Activated naive CD4-positive, alpha-beta T cell treated with anti-CD3 and anti-CD28 coated beads for 36 hours (primary cell): Measurements from ENCODE around the gene FTO. TPM values are rescaled to one million over a fixed set of nuclear protein-coding genes. Genes with fewer than 3 reads are reported as not detected.

Experiments used
- CTCF ChIA-PET: fragments of 350-600 bp; sonication (Branson Sonifier 250); formaldehyde crosslinking; loops from one replicate; lab custom pipeline; 2021; ENCODE audit warnings: antibody characterized with exemption; lab: Charles Lee
- DNase-seq: peaks from one replicate; pipeline ENCODE4 v3.0.0-alpha.2; 2020
- H3K27ac Mint-ChIP-seq: one replicate; pipeline ENCODE4 v1.8.0; 2021; ENCODE audit warnings: mild to moderate bottlenecking, mixed read lengths
- H3K27me3 Mint-ChIP-seq: one replicate; pipeline ENCODE4 v1.8.0; 2021; ENCODE audit warnings: low read depth, mixed read lengths
- H3K36me3 Mint-ChIP-seq: one replicate; pipeline ENCODE4 v1.8.0; 2021; ENCODE audit warnings: low read depth, mixed read lengths
- H3K4me1 Mint-ChIP-seq: one replicate; pipeline ENCODE4 v1.8.0; 2021; ENCODE audit warnings: low read depth, mixed read lengths
- H3K4me3 Mint-ChIP-seq: one replicate; pipeline ENCODE4 v1.8.0; 2021; ENCODE audit warnings: mild to moderate bottlenecking, moderate library complexity, mixed read lengths
- H3K9me3 Mint-ChIP-seq: one replicate; pipeline ENCODE4 v1.8.0; 2021; ENCODE audit warnings: mixed read lengths
- intact Hi-C: fragments of 100-400 bp; cut with micrococcal nuclease; formaldehyde crosslinking; loops from one replicate; pipeline ENCODE4 v1.15.1; 2023
- total RNA-seq, 2 experiments: library from RNA; stranded (reverse); gene quantifications; one replicate each; pipeline ENCODE4 v1.2.3, GENCODE V29; 2021

Gene FTO
- total RNA-seq, 2 experiments from 2014 or later = 60.2 to 63.9 TPM

GRCh38 chr16:54143410-54143809 lies 439.5 kb downstream of the FTO start:
- Mint-ChIP-seq H3K9me3 (no peaks in the 10 kb centered on the region), H3K27me3 (peaks cover 16% of the 10 kb centered on the region), H3K27ac (no peak overlapping the region), H3K4me1 (no peaks in the 10 kb centered on the region), H3K4me3 (no peak overlapping the region), H3K36me3 (no peaks in the 10 kb centered on the region)
- DNase-seq = no peak
- intact Hi-C loops = loop anchor here (10.0 kb wide), 1 partner anchor 249 kb away; no protein-coding TSS in a partner anchor
- CTCF ChIA-PET = no interaction called here

DNA sequence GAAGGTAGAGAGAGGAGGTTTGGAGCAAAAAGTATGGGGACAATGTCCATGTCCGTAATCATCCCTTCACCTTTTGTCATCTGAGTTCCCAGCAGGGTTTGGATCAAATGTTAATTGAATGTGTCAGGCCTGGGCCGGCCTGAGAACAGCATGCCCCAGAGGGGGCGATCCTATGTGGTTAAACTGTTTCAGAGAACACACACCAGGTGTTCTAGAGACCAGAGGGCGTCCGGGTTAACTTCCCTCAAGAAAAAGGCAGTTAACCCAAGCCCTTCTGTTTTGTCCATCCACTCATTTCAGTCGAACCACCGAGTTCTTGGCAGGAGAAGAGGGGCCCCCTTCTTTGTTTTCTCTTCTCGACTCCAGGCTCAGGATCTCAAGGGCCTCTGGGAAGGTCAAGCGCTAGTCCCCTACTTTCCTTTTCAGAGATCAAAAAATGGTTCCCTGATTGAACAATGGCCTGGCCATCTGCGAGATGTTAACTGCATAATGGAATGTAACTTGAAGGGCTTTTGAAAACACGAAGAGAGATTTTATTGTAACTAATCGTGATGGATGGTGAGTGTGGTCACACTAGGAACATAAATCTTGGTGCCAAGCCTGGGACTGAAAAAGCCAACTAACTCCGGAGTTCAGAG lies 440.1 kb downstream of the FTO start:
- Mint-ChIP-seq H3K36me3 (no peaks in the 10 kb centered on the region), H3K4me3 (no peak overlapping the region), H3K27me3 (peaks cover 16% of the 10 kb centered on the region), H3K4me1 (no peaks in the 10 kb centered on the region), H3K27ac (no peak overlapping the region), H3K9me3 (no peaks in the 10 kb centered on the region)
- intact Hi-C loops = loop anchor here (10.0 kb wide), 1 partner anchor 249 kb away; no protein-coding TSS in a partner anchor
- CTCF ChIA-PET = no interaction called here
- DNase-seq = no peak

DNA sequence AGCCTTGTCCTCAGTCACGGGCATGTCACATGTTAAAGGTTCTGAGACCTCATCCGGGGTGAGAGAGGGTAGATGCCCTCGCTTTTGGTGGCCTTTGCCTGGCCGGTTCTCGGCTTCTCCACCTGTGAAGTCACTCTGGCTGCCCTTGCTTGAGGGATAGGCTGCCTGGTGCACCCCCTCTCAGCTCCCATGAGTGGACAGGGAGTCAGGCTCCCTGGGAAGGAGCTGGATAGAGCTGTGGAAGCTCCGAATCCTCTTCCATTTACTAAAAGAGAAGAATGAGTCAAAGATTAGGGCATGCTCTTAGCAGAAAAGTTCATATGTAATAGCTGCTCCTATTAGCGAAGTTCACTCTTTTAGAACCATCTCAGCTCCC lies 440.6 kb downstream of the FTO start:
- no peaks in the 10 kb centered on the region for H3K36me3 Mint-ChIP-seq
- intact Hi-C loops = loop anchor here (10.0 kb wide), 1 partner anchor 250 kb away; no protein-coding TSS in a partner anchor
- H3K27ac Mint-ChIP-seq = no peak overlapping the region
- CTCF ChIA-PET = interaction anchor here (0.6 kb wide), 1 partner anchor 26 kb away, joined by 3 read pairs; no protein-coding TSS in a partner anchor
- DNase-seq = no peak
- H3K27me3 Mint-ChIP-seq = peaks cover 18% of the 10 kb centered on the region
- H3K4me1 Mint-ChIP-seq = no peaks in the 10 kb centered on the region
- no peaks in the 10 kb centered on the region for H3K9me3 Mint-ChIP-seq
- no peak overlapping the region for H3K4me3 Mint-ChIP-seq

DNA sequence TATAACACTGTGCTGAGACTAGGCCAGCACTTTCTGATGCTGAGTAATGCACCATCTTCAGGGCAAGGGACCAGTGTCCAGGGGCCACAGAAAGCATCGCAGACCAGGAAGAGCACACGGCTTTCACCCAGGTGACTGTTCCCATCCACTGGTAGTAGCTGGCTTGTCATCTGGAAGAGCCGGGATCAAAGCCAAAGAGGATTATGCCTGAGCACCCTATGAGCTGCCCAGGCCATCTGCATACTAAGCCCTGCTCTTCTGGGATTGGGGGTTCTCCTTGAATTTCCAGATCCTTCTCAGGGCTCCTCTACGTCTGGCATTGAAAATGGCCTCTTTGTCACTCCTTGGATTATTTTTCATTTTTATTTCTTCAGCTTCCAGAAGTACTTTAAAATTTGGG lies 441.9 kb downstream of the FTO start:
- CTCF ChIA-PET = no interaction called here
- intact Hi-C loops = loop anchor here (10.0 kb wide), 1 partner anchor 251 kb away; no protein-coding TSS in a partner anchor
- H3K27ac Mint-ChIP-seq = no peak overlapping the region
- no peaks in the 10 kb centered on the region for H3K9me3 Mint-ChIP-seq
- H3K4me1 Mint-ChIP-seq = no peaks in the 10 kb centered on the region
- H3K4me3 Mint-ChIP-seq = no peak overlapping the region
- peaks cover 15% of the 10 kb centered on the region for H3K27me3 Mint-ChIP-seq
- DNase-seq = no peak
- H3K36me3 Mint-ChIP-seq = no peaks in the 10 kb centered on the region

- no peak overlapping the region for H3K4me3 Mint-ChIP-seq
- peaks cover 6% of the 10 kb centered on the region for H3K27me3 Mint-ChIP-seq
- no peak overlapping the region for H3K27ac Mint-ChIP-seq
- no peaks in the 10 kb centered on the region for H3K4me1 Mint-ChIP-seq
- intact Hi-C loops = loop anchor here (10.0 kb wide), 1 partner anchor 254 kb away; no protein-coding TSS in a partner anchor
- CTCF ChIA-PET = no interaction called here
- no peak for DNase-seq
- no peaks in the 10 kb centered on the region for H3K9me3 Mint-ChIP-seq
- H3K36me3 Mint-ChIP-seq = no peaks in the 10 kb centered on the region
Observed at GRCh38 chr16:54148974-54149373, 445.0 kb downstream of the FTO start.

DNA sequence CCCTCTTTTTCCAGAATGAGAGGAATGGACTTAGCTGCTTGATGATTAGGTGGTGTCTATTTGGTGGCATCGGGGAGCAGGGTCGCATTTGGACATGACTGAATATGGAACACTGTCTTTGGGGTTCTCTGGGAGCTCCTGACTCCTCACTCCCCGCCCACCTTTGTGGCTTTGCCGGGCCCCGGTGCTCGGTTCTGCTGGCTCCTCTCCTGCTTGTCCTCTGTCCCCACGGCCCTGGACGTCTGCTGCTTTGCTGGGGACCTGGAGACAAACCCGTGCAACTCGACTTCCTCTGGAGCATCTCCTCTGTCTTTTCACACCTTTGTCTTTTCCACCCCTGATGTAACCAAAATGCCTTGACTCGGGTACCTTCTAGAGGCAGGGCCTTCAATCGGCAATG lies 446.9 kb downstream of the FTO start:
- no peak for DNase-seq
- Mint-ChIP-seq H3K27me3 (peaks cover 10% of the 10 kb centered on the region), H3K27ac (no peak overlapping the region), H3K4me1 (no peaks in the 10 kb centered on the region), H3K36me3 (no peaks in the 10 kb centered on the region), H3K4me3 (no peak overlapping the region), H3K9me3 (no peaks in the 10 kb centered on the region)
- CTCF ChIA-PET = no interaction called here
- intact Hi-C loops = no loop called here

DNA sequence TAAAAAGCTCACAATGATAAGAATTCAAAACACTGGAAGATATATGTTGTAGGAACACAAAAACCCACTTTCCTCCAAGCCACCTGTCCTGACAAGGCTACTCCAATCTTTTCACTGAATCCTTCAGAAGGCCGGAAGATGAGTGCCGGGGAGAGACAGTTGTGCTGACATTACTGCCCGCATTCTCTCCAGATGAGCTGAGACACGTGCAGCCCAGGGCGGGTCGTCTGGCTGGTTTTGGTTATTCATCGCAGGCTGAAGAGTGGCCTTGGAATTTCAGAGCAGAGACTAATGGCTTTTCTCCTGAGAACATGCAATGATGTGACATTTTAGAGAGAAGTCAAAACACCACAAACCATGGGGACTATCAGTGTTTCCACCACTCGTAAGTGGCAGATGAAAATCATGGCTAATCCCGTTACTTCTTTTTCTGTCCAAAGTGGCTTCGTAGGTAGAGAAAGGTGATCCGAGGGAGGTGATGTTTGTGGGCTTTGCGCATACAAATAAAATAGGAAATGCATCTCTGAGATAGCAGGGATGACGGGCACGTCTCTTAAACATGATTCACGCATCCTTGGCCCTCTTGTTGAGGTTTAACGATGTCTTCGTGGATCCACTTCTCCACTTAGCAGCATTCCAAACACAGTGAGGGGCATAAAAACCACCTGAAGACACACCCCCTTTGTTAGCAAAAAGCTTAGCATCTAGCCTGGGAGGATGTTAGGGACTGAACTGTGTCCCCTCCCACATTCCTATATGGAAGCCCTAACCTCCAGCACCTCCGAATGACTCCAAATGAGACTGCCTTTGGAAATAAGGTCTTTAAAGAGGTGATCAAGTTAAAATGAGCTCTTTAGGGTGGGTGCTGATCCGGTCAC lies 448.6 kb downstream of the FTO start:
- H3K4me3 Mint-ChIP-seq = no peak overlapping the region
- CTCF ChIA-PET = no interaction called here

DNA sequence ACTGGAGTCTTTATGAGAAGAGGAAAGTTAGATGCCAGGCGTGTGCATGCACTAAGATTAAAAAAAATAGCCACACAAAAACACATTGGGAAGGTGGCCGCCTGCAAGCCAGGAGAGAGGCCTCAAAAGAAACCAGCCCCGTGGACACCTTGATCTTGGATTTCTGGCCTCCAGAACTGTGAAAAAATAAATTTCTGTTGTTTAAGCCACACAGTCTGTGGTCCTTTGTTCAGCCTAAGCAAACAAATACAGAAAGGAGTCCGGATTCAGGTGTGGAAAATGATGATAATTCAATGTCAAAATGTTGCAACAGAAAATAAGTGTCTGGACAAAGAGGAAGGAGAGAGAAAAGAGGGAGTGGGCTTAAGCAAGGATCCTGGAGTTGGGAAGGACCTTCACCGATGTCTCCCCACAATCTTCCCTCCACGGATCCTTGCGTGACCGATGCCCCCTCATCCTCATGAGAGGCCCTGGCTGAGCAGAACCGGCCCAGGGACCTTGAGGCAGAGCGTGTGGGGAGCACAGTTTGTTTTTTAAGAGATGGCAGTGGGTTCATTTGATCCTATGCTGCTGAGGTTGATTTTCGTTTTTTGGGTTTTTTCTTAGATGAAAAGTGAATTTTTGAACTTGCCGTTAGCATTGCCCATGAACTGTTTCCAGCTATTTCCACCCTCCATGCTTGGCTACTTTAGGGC lies 449.4 kb downstream of the FTO start:
- no peak overlapping the region for H3K4me3 Mint-ChIP-seq
- H3K36me3 Mint-ChIP-seq = no peaks in the 10 kb centered on the region
- H3K27me3 Mint-ChIP-seq = peaks cover 17% of the 10 kb centered on the region
- intact Hi-C loops = no loop called here
- H3K4me1 Mint-ChIP-seq = no peaks in the 10 kb centered on the region
- peaks cover 6% of the 10 kb centered on the region for H3K9me3 Mint-ChIP-seq
- CTCF ChIA-PET = interaction anchor here (0.7 to 1.0 kb wide), 2 partner anchors 261 to 269 kb away, joined by 3 read pairs; no protein-coding TSS in a partner anchor
- no peak for DNase-seq
- H3K27ac Mint-ChIP-seq = no peak overlapping the region

More for the DNA sequence above, 448.6 kb downstream of the FTO start:
- Mint-ChIP-seq H3K27me3 (peaks cover 17% of the 10 kb centered on the region), H3K36me3 (no peaks in the 10 kb centered on the region), H3K4me1 (no peaks in the 10 kb centered on the region), H3K27ac (no peak overlapping the region), H3K9me3 (peaks cover 6% of the 10 kb centered on the region)
- intact Hi-C loops = no loop called here
- no peak for DNase-seq

DNA sequence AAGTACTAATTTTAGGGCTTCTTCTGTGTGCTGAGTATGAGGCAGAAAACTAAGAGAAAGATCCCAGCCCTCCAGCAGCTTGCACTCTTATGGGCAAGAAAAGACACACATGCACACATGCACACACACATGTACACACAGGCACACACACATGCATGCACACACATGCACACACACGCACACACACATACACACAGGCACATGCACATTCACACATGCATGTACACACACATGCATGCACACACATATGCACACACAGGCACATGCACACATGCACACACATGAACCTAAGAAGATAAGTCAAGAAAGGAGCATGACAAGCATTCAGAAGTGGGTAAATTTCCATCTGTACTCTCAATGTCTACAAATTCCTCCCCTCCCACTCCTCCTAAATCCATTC lies 452.4 kb downstream of the FTO start:
- no peaks in the 10 kb centered on the region for H3K36me3 Mint-ChIP-seq
- no peak overlapping the region for H3K27ac Mint-ChIP-seq
- H3K4me3 Mint-ChIP-seq = no peak overlapping the region
- intact Hi-C loops = no loop called here
- CTCF ChIA-PET = no interaction called here
- H3K9me3 Mint-ChIP-seq = peaks cover 11% of the 10 kb centered on the region
- peaks cover 11% of the 10 kb centered on the region for H3K27me3 Mint-ChIP-seq
- DNase-seq = no peak
- no peaks in the 10 kb centered on the region for H3K4me1 Mint-ChIP-seq

DNA sequence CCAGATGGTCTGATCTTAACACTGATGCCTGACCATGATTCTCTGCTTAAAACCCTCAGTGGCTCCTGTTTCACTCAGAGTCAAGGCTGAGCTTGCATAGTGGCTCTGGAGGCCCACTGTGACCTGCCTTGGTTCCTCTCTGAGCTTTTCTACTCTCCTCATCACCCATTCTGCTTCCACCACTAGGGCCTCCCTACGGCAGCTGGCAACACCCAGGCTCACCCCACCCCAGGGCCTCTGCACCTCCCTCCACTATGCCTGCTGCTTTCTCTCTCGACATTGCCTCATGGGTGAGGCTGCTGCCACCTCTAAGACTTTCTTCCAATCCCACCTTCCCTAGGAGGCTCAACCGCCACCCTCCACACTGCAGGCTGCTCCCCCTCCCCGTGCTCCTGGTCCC lies 455.0 kb downstream of the FTO start:
- no peaks in the 10 kb centered on the region for H3K4me1 Mint-ChIP-seq
- peaks cover 11% of the 10 kb centered on the region for H3K9me3 Mint-ChIP-seq
- no peak overlapping the region for H3K4me3 Mint-ChIP-seq
- no peak for DNase-seq
- no peak overlapping the region for H3K27ac Mint-ChIP-seq
- intact Hi-C loops = no loop called here
- H3K36me3 Mint-ChIP-seq = no peaks in the 10 kb centered on the region
- CTCF ChIA-PET = no interaction called here
- peaks cover 16% of the 10 kb centered on the region for H3K27me3 Mint-ChIP-seq

- Mint-ChIP-seq H3K36me3 (no peaks in the 10 kb centered on the region), H3K27me3 (peaks cover 16% of the 10 kb centered on the region), H3K27ac (no peak overlapping the region), H3K4me3 (no peak overlapping the region), H3K9me3 (peaks cover 11% of the 10 kb centered on the region), H3K4me1 (no peaks in the 10 kb centered on the region)
- intact Hi-C loops = no loop called here
- DNase-seq = no peak
- CTCF ChIA-PET = no interaction called here
Observed at GRCh38 chr16:54159490-54160080, 455.6 kb downstream of the FTO start.

DNA sequence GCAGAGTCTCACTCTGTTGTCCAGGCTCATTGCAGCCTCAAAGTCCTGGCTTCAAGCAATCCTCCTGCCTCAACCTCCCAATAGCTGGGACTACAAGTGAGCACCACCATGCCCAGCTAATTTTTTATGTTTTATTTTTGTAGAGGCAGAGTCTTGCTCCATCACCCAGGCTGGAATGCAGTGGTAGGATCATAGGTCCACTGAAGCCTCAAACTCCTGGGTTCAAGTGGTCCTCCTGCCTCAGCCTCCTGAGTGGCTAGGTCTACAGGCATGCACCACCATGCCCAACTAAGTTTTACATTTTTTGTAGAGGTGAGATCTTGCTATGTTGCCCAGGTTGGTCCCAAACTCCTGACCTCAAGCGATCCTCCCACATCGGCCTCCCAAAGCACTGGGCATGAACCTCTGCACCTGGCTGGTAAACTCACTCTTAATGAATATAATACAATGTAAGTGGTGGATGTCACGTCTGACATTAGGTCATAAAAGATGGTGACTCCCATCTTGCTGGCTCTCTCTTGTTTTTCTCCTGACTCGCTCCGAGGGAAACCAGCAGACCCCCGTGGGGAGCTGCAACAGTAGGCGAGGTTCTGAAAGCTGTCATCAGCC lies 456.4 kb downstream of the FTO start:
- no peak overlapping the region for H3K27ac Mint-ChIP-seq
- H3K9me3 Mint-ChIP-seq = peaks cover 11% of the 10 kb centered on the region

More for the DNA sequence above, 456.4 kb downstream of the FTO start:
- no peaks in the 10 kb centered on the region for H3K4me1 Mint-ChIP-seq
- peaks cover 15% of the 10 kb centered on the region for H3K27me3 Mint-ChIP-seq
- DNase-seq = no peak
- CTCF ChIA-PET = no interaction called here
- no peak overlapping the region for H3K4me3 Mint-ChIP-seq
- H3K36me3 Mint-ChIP-seq = no peaks in the 10 kb centered on the region
- intact Hi-C loops = no loop called here
